ENCODE results near the gene CHIC1.

- TF ChIP-seq POLR2A (IDR thresholded peaks at IDR 0.05; ENCODE audit: low read depth, low read length) = no peak
- no peak for TF ChIP-seq POLR2AphosphoS5 (IDR thresholded peaks at IDR 0.05; ENCODE audit: low read depth, low read length)
- TF ChIP-seq TAF1 (IDR thresholded peaks at IDR 0.05; ENCODE audit: borderline replicate concordance, low read depth, low read length) = no peak
Measured at GRCh38 chrX:73561801-73562200, 1.2 kb upstream of the CHIC1 start.

Measured in GM12892 (cell line).